ENCODE results near the gene CROCC2.

- TF ChIP-seq CTCF (IDR thresholded peaks at IDR 0.05): no peak
- TF ChIP-seq EZH2 (IDR thresholded peaks at IDR 0.05; ENCODE audit: borderline replicate concordance, insufficient read depth, low read depth, low read length, poor library complexity, severe bottlenecking): no peak
Observed at GRCh38 chr2:240963868-240964703, 58.0 kb downstream of the CROCC2 start.

Measured in B cell (primary cell).